Gastroesophageal sphincter (tissue), 4 donors: ENCODE results near the gene LINC01488. TPM values are rescaled to one million over a fixed set of nuclear protein-coding genes. Genes with fewer than 3 reads are reported as not detected.

Experiments used
- ATAC-seq: fragments of 150-250 bp; one replicate; pipeline ENCODE4 v1.9.1; 2016; ENCODE audit warnings: mild to moderate bottlenecking, moderate library complexity
- H3K27ac ChIP-seq, 4 donors: fragments of 200-600 bp; sonication (generic) in 3 of 4; 1 replicate in 3 of 4; 2 replicates in 1 of 4; pipeline ENCODE4 v1.5.1; 2016 to 2019
- H3K27me3 ChIP-seq: fragments of 200-600 bp; sonication (generic); one replicate; pipeline ENCODE4 v1.5.1; 2019
- H3K36me3 ChIP-seq, 2 donors: fragments of 200-600 bp; sonication (generic); one replicate each; pipeline ENCODE4 v1.5.1; 2019; ENCODE audit warnings: control low read depth in 1 of 2
- H3K4me1 ChIP-seq, 3 donors: fragments of 200-600 bp; sonication (generic); 1 replicate in 2 of 3; 2 replicates in 1 of 3; pipeline ENCODE4 v1.5.1; 2016 to 2019; ENCODE audit warnings: control low read depth in 2 of 3
- H3K4me3 ChIP-seq, 2 donors: fragments of 200-600 bp; sonication (generic); one replicate each; pipeline ENCODE4 v1.5.1; 2019; ENCODE audit warnings: mild to moderate bottlenecking in 1 of 2, moderate library complexity in 1 of 2
- H3K9me3 ChIP-seq, 3 donors: fragments of 200-600 bp; sonication (generic); one replicate each; pipeline ENCODE4 v1.5.1; 2017 to 2019; ENCODE audit warnings: control low read depth in 2 of 3
- EP300 ChIP-seq: sonication (generic); formaldehyde crosslinking; IDR thresholded peaks from one replicate; pipeline ENCODE4 v1.6.1; 2017; ENCODE audit warnings: antibody characterized with exemption, mild to moderate bottlenecking
- POLR2A ChIP-seq, 2 donors: fragments of 450-650 bp; IDR thresholded peaks; one replicate each; pipeline ENCODE4 v1.6.1; 2017; ENCODE audit warnings: antibody characterized with exemption in 2 of 2, mild to moderate bottlenecking in 2 of 2, moderate library complexity in 1 of 2
- POLR2AphosphoS5 ChIP-seq: sonication (generic); formaldehyde crosslinking; IDR thresholded peaks from one replicate; pipeline ENCODE4 v1.6.1; 2017; ENCODE audit warnings: antibody characterized with exemption
- WGBS, 2 donors: methylation state at CpG; one replicate each; pipeline ENCODE4 v1.1.5; 2018; ENCODE audit warnings: low coverage in 1 of 2; 5-methylcytosine and 5-hydroxymethylcytosine counted together
- total RNA-seq, 4 donors: library from RNA; depleted of rRNA; stranded (reverse); fragments of >200 nt; gene quantifications; one replicate each; pipeline ENCODE4 v1.1.0, GENCODE V29; 2016
- TF ChIP-seq, protein P1 (sequence below), 4 experiments: fragments of 200-600 bp in 2 of 4; fragments of 450-650 bp in 2 of 4; sonication (generic) in 1 of 4; IDR thresholded peaks; one replicate each; pipeline ENCODE4 v1.5.1; 2017 to 2019; ENCODE audit warnings: antibody characterized with exemption in 4 of 4, mild to moderate bottlenecking in 2 of 4, moderate library complexity in 2 of 4

Gene LINC01488
- total RNA-seq, 4 donors from 2014 or later = not detected

- H3K4me3 ChIP-seq = no peak overlapping the region
- no peak for TF ChIP-seq POLR2AphosphoS5
- TF ChIP-seq, protein P1, sequence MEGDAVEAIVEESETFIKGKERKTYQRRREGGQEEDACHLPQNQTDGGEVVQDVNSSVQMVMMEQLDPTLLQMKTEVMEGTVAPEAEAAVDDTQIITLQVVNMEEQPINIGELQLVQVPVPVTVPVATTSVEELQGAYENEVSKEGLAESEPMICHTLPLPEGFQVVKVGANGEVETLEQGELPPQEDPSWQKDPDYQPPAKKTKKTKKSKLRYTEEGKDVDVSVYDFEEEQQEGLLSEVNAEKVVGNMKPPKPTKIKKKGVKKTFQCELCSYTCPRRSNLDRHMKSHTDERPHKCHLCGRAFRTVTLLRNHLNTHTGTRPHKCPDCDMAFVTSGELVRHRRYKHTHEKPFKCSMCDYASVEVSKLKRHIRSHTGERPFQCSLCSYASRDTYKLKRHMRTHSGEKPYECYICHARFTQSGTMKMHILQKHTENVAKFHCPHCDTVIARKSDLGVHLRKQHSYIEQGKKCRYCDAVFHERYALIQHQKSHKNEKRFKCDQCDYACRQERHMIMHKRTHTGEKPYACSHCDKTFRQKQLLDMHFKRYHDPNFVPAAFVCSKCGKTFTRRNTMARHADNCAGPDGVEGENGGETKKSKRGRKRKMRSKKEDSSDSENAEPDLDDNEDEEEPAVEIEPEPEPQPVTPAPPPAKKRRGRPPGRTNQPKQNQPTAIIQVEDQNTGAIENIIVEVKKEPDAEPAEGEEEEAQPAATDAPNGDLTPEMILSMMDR (IDR thresholded peaks at IDR 0.05) = no peak
- no peak for TF ChIP-seq POLR2A (IDR thresholded peaks at IDR 0.05)
- TF ChIP-seq EP300 = no peak
- H3K27ac ChIP-seq = no peak overlapping the region
- no peak for ATAC-seq
- no peaks in the 10 kb centered on the region for H3K4me1 ChIP-seq
- WGBS, 2 donors = 82 to 83% methylated on average over 5 to 12 of the region's 19 CpGs
- H3K27me3 ChIP-seq = peaks cover 24% of the 10 kb centered on the region
- no peaks in the 10 kb centered on the region for H3K36me3 ChIP-seq
- no peaks in the 10 kb centered on the region for H3K9me3 ChIP-seq
Observed at GRCh38 chr11:69525516-69526452, 44.3 kb downstream of the LINC01488 start.

DNA sequence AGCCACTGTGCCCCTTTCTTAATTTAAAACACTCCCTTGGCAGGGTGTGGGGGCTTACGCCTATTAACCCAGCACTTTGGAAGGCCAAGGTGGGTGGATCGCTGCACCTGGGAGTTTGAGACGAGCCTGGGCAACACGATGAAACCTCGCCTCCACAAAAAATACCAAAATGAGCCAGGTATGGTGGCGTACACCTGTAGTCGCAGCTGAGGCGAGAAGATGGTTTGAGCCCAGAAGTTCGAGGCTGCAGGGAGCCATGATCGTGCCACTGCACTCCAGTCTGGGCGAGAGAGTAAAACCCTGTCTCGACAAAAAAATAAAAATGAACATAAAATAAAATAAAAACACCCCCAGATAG, 45.0 kb downstream of the LINC01488 start:
- peaks cover 24% of the 10 kb centered on the region for H3K27me3 ChIP-seq
- H3K36me3 ChIP-seq = no peaks in the 10 kb centered on the region
- H3K9me3 ChIP-seq = no peaks in the 10 kb centered on the region
- no peak for TF ChIP-seq POLR2A (IDR thresholded peaks at IDR 0.05)
- TF ChIP-seq POLR2AphosphoS5 = no peak
- no peak for TF ChIP-seq EP300
- TF ChIP-seq, protein P1 (IDR thresholded peaks at IDR 0.05) = no peak
- WGBS, 2 donors = 89% methylated on average over 10 of the region's 12 CpGs; no CpG with 5 or more reads in 1 of the 2 donors
- ATAC-seq = no peak
- no peaks in the 10 kb centered on the region for H3K4me1 ChIP-seq
- no peak overlapping the region for H3K4me3 ChIP-seq
- H3K27ac ChIP-seq = no peak overlapping the region

DNA sequence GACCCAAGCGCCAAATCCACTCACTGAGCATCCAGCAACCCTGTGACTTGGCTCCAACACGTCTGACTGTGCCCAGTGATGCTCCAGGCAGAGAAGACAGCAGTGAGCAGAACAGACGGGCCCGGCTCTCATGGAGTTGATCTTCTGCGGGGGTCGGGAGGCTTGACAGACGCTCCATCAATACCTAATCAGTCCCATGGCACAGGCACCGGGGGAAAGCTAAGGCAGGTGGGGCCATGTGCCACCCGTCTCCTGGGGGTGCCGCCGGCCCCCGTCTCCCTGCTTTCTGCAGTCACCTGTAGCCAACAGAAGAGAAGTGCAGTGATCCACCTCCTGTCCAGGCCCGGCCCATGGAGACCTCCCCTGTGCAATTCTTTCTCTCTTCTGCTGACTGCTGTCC, 47.5 kb downstream of the LINC01488 start:
- Histone ChIP-seq H3K36me3 (no peaks in the 10 kb centered on the region), H3K4me3 (no peak overlapping the region), H3K4me1 (no peaks in the 10 kb centered on the region), H3K27ac (no peak overlapping the region), H3K27me3 (peaks cover 24% of the 10 kb centered on the region), H3K9me3 (no peaks in the 10 kb centered on the region)
- ATAC-seq = no peak
- TF ChIP-seq, protein P1 (IDR thresholded peaks at IDR 0.05) = no peak
- TF ChIP-seq POLR2AphosphoS5 = no peak
- TF ChIP-seq POLR2A (IDR thresholded peaks at IDR 0.05) = no peak
- TF ChIP-seq EP300 = no peak
- 86% methylated on average over 10 of the region's 13 CpGs; no CpG with 5 or more reads in 1 of the 2 donors for WGBS, 2 donors

DNA sequence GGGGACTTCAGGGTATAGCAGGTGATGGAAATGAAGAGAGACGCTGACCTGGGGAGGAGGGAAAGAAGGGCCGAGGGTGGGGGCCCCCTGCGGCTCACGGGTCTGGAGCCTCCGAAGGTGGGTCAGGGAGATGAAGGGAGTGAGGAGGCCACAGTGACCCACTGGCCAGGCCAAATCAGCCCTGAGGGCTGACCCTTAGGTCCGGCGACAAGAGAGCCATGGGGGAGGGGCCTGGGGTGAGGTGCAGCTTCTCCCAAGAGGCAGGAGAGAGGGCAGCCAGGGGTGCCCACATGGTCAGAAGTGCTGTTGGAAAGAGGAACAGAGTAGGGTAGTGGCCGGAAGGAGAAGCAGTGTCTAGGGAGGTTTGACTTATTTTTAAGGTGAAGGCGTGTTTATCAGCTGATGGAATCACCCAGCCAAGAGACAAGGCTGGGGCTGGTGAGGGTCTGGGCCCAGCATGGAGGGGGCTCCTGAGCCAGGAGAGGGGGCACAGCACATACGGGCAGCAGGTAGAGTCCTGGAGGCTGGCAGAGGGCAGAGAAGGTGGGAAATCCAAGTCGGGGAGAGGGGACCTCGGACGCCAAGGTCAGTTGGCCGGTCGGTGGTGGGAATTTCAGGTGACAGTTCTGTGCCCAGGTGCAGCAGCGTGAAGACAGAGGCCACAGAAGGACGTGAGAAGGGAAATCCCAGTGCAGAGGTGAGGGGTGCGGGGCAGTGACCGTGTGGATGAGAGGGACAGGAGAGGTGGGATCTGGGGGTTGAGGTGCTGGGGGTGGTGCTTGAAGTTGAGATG, 49.0 kb downstream of the LINC01488 start:
- H3K36me3 ChIP-seq = no peaks in the 10 kb centered on the region
- TF ChIP-seq POLR2AphosphoS5 (no peak), POLR2A (IDR thresholded peaks at IDR 0.05) (no peak), EP300 (no peak)
- TF ChIP-seq, protein P1 (IDR thresholded peaks at IDR 0.05) = no peak
- WGBS, 2 donors = 74 to 90% methylated on average over 10 to 19 of the region's 19 CpGs
- H3K27ac ChIP-seq = no peak overlapping the region
- peaks cover 13% of the 10 kb centered on the region for H3K27me3 ChIP-seq
- H3K4me1 ChIP-seq = no peaks in the 10 kb centered on the region
- ATAC-seq = no peak
- H3K9me3 ChIP-seq = no peaks in the 10 kb centered on the region
- no peak overlapping the region for H3K4me3 ChIP-seq
